ENCODE measurements around the gene ST6GALNAC3.

- no peak for TF ChIP-seq CBX8 (IDR thresholded peaks at IDR 0.05)
- no peak for TF ChIP-seq CTCF (IDR thresholded peaks at IDR 0.05)
- TF ChIP-seq CHD4 (IDR thresholded peaks at IDR 0.05; ENCODE audit: borderline replicate concordance), result no peak
- no peak for TF ChIP-seq TP53 (CRISPR knock-in tag; IDR thresholded peaks at IDR 0.05)
- TF ChIP-seq PBX3 (IDR thresholded peaks at IDR 0.05), result no peak
- no peak for TF ChIP-seq SMC3 (IDR thresholded peaks at IDR 0.05)
- no peak for TF ChIP-seq EP300 (IDR thresholded peaks at IDR 0.05)
- TF ChIP-seq CEBPB (IDR thresholded peaks at IDR 0.05), result no peak
- no peak for TF ChIP-seq REST (IDR thresholded peaks at IDR 0.05)
- no peak for TF ChIP-seq POLR2A (IDR thresholded peaks at IDR 0.05; ENCODE audit: low read length)
- TF ChIP-seq BHLHE40 (IDR thresholded peaks at IDR 0.05; ENCODE audit: low read depth, low read length), result no peak
Observed at GRCh38 chr1:76140227-76140626, 65.7 kb downstream of the ST6GALNAC3 start.

All from A549 (cell line).